ENCODE results near the gene DNAJB13. TPM values are rescaled to one million over a fixed set of nuclear protein-coding genes. Genes with fewer than 3 reads are reported as not detected.

Gene DNAJB13
- total and polyA plus RNA-seq, 2 experiments from 2014 or later, result 0.41 TPM; not detected in 1

DNA sequence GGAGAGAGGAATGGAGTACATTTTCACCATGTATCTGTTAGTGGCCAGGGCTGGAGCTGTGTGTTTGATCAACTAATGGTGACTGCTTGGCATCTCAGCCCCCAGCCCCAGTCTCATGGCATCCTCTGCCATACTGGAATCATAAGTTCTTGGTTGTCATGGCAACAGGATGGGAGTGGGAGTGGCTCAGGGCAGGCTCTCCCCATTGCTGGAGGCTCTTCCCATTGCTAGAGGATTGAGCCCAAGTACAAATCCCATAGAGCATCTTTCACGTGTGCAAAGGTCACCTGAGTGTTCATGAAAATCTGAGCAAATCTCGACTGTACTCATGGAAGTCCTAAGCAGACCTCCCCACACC, 14.9 kb downstream of the DNAJB13 start:
- H3K4me2 ChIP-seq (ENCODE audit: unreplicated experiment), result no peak overlapping the region
- no peak overlapping the region for H3K9ac ChIP-seq
- no peaks in the 10 kb centered on the region for H3K79me2 ChIP-seq (ENCODE audit: insufficient read depth)
- DNase-seq, result no peak
- peak overlapping the region; percentile 43; the same call in 1 of the 2 replicates for H2AFZ ChIP-seq
- no peak overlapping the region for H3K4me3 ChIP-seq
- H3K27me3 ChIP-seq (replicated peaks; ENCODE audit: insufficient read depth), result no peaks in the 10 kb centered on the region
- in situ Hi-C loops (cut with MboI), result no loop called here
- no peaks in the 10 kb centered on the region for H3K9me2 ChIP-seq (ENCODE audit: insufficient read depth)
- H4K20me1 ChIP-seq (ENCODE audit: insufficient read depth), result no peaks in the 10 kb centered on the region
- H3K27ac ChIP-seq, result no peak overlapping the region
- TF ChIP-seq EZH2 (IDR thresholded peaks at IDR 0.05; ENCODE audit: insufficient read depth, poor library complexity, severe bottlenecking), result no peak
- TF ChIP-seq EZH2phosphoT487 (IDR thresholded peaks at IDR 0.05; ENCODE audit: insufficient read depth, low read depth), result no peak
- H3K9me3 ChIP-seq (ENCODE audit: low read depth), result no peaks in the 10 kb centered on the region
- H3K36me3 ChIP-seq (ENCODE audit: low read depth), result no peaks in the 10 kb centered on the region
- no peaks in the 10 kb centered on the region for H3F3A ChIP-seq (ENCODE audit: insufficient read depth)
- WGBS, 2 experiments (ENCODE audit: low coverage in 1 of 2, low lambda C conversion rate in 2 of 2, missing lambda C conversion rate in 2 of 2), result 38 to 42% methylated on average over 2 of the region's 2 CpGs
- H3K4me1 ChIP-seq (ENCODE audit: insufficient read depth), result peaks cover 11% of the 10 kb centered on the region; the same call in 1 of the 2 replicates

DNA sequence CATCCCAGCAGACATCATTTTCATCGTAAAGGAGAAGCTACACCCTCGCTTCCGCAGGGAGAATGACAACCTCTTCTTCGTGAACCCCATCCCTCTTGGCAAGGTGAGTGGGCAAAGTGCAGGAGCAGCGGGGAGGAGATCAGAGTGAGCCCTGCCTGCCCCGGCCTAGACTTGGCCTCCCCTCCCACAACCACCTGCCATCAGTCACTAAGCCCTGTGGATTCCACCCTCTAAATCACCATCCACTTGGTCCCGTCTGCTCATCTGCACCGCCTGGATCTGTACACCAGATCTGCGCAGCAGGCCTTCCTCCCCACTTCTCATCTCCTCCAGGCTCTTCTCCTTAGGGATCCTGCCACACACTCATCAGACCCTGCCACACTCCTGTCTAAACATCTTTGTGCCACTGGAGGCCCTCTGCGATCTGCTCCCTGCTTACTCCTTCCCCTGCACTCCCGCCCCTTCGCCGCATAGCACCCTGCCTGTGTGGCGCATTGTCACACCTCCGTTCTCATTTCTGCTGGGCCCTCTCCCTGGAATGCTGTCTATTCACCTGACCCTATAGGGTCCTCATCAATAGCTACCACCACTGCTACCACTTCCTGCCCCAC, 17.6 kb downstream of the DNAJB13 start:
- in situ Hi-C loops (cut with MboI), result no loop called here
- H3K27me3 ChIP-seq (replicated peaks; ENCODE audit: insufficient read depth), result no peaks in the 10 kb centered on the region
- H3F3A ChIP-seq (ENCODE audit: insufficient read depth), result no peaks in the 10 kb centered on the region
- no peak overlapping the region for H3K9ac ChIP-seq
- TF ChIP-seq EZH2phosphoT487 (IDR thresholded peaks at IDR 0.05; ENCODE audit: insufficient read depth, low read depth), result no peak
- TF ChIP-seq EZH2 (IDR thresholded peaks at IDR 0.05; ENCODE audit: insufficient read depth, poor library complexity, severe bottlenecking), result no peak
- H3K4me3 ChIP-seq, result no peak overlapping the region
- no peaks in the 10 kb centered on the region for H4K20me1 ChIP-seq (ENCODE audit: insufficient read depth)
- H3K4me2 ChIP-seq (ENCODE audit: unreplicated experiment), result no peak overlapping the region
- H3K9me2 ChIP-seq (ENCODE audit: insufficient read depth), result no peaks in the 10 kb centered on the region
- no peak for DNase-seq
- H3K9me3 ChIP-seq (ENCODE audit: low read depth), result no peaks in the 10 kb centered on the region
- no peak overlapping the region for H3K27ac ChIP-seq
- no peak overlapping the region for H2AFZ ChIP-seq
- WGBS, 2 experiments (ENCODE audit: low coverage in 1 of 2, low lambda C conversion rate in 2 of 2, missing lambda C conversion rate in 2 of 2), result 90 to 92% methylated on average over 15 of the region's 15 CpGs
- H3K79me2 ChIP-seq (ENCODE audit: insufficient read depth), result no peaks in the 10 kb centered on the region
- peaks cover 3% of the 10 kb centered on the region; the same call in 1 of the 2 replicates for H3K4me1 ChIP-seq (ENCODE audit: insufficient read depth)
- no peaks in the 10 kb centered on the region for H3K36me3 ChIP-seq (ENCODE audit: low read depth)

DNA sequence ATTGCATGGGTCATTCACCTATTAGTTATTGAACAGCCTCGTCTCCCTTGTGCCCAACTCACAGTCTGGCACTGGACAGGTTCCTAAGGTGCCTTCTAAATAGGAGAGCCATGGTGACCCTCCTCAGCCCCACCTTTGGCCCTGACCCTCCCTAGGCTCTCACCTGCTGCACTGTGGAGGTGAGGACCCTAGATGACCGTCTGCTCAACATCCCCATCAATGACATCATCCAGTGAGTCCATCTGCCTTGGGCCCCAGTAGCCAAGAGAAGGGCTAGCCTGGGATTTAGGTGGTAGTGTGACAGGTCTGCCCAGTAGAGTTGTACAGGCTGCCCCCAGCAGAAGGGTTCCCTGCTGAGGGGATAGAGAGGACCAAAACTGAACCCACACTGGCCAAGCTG, 18.3 kb downstream of the DNAJB13 start:
- H3K27me3 ChIP-seq (replicated peaks; ENCODE audit: insufficient read depth), result no peaks in the 10 kb centered on the region
- no peak for DNase-seq
- peaks cover 10% of the 10 kb centered on the region; the same call in 1 of the 2 replicates for H3K4me1 ChIP-seq (ENCODE audit: insufficient read depth)
- no peak overlapping the region for H3K9ac ChIP-seq
- H4K20me1 ChIP-seq (ENCODE audit: insufficient read depth), result no peaks in the 10 kb centered on the region
- H3K27ac ChIP-seq, result no peak overlapping the region
- no peaks in the 10 kb centered on the region for H3K36me3 ChIP-seq (ENCODE audit: low read depth)
- no peak overlapping the region for H2AFZ ChIP-seq
- in situ Hi-C loops (cut with MboI), result no loop called here
- H3K9me3 ChIP-seq (ENCODE audit: low read depth), result no peaks in the 10 kb centered on the region
- no peaks in the 10 kb centered on the region for H3F3A ChIP-seq (ENCODE audit: insufficient read depth)
- H3K4me2 ChIP-seq (ENCODE audit: unreplicated experiment), result no peak overlapping the region
- WGBS, 2 experiments (ENCODE audit: low coverage in 1 of 2, low lambda C conversion rate in 2 of 2, missing lambda C conversion rate in 2 of 2), result 57 to 70% methylated on average over 2 of the region's 2 CpGs
- TF ChIP-seq EZH2 (IDR thresholded peaks at IDR 0.05; ENCODE audit: insufficient read depth, poor library complexity, severe bottlenecking) (no peak), EZH2phosphoT487 (IDR thresholded peaks at IDR 0.05; ENCODE audit: insufficient read depth, low read depth) (no peak)
- H3K9me2 ChIP-seq (ENCODE audit: insufficient read depth), result no peaks in the 10 kb centered on the region
- no peaks in the 10 kb centered on the region for H3K79me2 ChIP-seq (ENCODE audit: insufficient read depth)
- H3K4me3 ChIP-seq, result no peak overlapping the region

DNA sequence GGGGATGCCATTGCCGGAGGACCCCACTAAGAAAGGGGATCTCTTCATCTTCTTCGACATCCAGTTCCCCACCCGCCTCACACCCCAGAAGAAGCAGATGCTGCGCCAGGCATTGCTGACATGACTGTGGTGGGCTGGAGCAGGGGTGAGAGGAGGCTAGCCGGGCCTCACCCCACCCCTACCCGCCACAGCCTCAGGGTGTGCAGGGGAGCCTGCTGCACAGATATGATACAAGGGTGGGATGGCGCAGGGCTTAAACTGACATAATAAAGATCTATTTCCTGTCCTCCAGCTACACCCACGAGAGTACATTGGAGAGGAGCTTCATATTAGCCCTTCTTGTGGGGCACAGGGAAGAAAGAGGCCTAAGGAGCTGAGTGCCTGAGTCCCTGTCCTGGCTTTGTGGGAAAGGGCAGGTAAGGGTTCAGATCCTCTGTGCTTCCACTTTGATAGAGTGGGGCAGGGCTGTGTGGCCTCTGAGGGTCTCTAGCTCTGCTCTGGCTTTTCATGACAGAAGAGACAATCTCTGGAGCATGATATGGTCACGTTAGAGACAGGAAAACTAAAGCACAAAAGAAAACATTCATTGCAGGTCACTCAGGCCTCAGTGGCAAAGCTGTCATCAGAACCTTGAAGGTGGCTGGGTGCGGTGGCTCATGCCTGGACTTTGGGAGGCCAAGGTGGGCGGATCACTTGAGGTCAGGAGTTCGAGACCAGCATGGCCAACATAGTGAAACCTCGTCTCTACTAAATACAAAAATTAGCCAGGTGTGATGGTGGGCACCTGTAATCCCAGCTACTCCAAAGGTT, 19.4 kb downstream of the DNAJB13 start:
- Histone ChIP-seq H3K79me2 (ENCODE audit: insufficient read depth) (no peaks in the 10 kb centered on the region), H2AFZ (no peak overlapping the region), H3F3A (ENCODE audit: insufficient read depth) (no peaks in the 10 kb centered on the region), H3K27ac (no peak overlapping the region), H3K9ac (no peak overlapping the region), H3K9me3 (ENCODE audit: low read depth) (no peaks in the 10 kb centered on the region), H3K4me3 (no peak overlapping the region), H3K9me2 (ENCODE audit: insufficient read depth) (no peaks in the 10 kb centered on the region), H3K4me1 (ENCODE audit: insufficient read depth) (peaks cover 10% of the 10 kb centered on the region; the same call in 1 of the 2 replicates), H4K20me1 (ENCODE audit: insufficient read depth) (no peaks in the 10 kb centered on the region), H3K4me2 (ENCODE audit: unreplicated experiment) (no peak overlapping the region), H3K27me3 (replicated peaks; ENCODE audit: insufficient read depth) (no peaks in the 10 kb centered on the region), H3K36me3 (ENCODE audit: low read depth) (no peaks in the 10 kb centered on the region)
- in situ Hi-C loops (cut with MboI), result no loop called here
- 82 to 85% methylated on average over 13 of the region's 13 CpGs for WGBS, 2 experiments (ENCODE audit: low coverage in 1 of 2, low lambda C conversion rate in 2 of 2, missing lambda C conversion rate in 2 of 2)
- TF ChIP-seq EZH2phosphoT487 (IDR thresholded peaks at IDR 0.05; ENCODE audit: insufficient read depth, low read depth), result no peak
- DNase-seq, result no peak

Data from GM23248 (cell line).